CD14-positive monocyte (primary cell): ENCODE results near the gene FAIM2. TPM values are rescaled to one million over a fixed set of nuclear protein-coding genes. Genes with fewer than 3 reads are reported as not detected.

Experiments used
- DNase-seq, 3 donors: peaks; one replicate each; pipeline ENCODE4 v3.0.0-alpha.2; 2011 to 2022
- H2AFZ ChIP-seq: 2 replicates; pipeline ENCODE4 v1.6.0; 2012; ENCODE audit warnings: mild to moderate bottlenecking, low read depth, low read length, inconsistent platforms; ENCODE audit not compliant: insufficient read depth, poor library complexity, severe bottlenecking
- H3K27ac ChIP-seq, 2 donors: 1 replicate in 1 of 2; 2 replicates in 1 of 2; pipeline ENCODE4 v1.5.1; 2012 to 2013; ENCODE audit warnings: low read length in 2 of 2, control low read depth in 1 of 2, inconsistent platforms in 1 of 2, low read depth in 1 of 2, mild to moderate bottlenecking in 1 of 2
- H3K27me3 ChIP-seq, 2 donors: one replicate each; pipeline versions ENCODE4 v1.6.0 to v1.6.1; 2011 to 2013; ENCODE audit warnings: low read length in 2 of 2; ENCODE audit not compliant: control insufficient read depth in 2 of 2, insufficient read depth in 2 of 2
- H3K36me3 ChIP-seq, 2 donors: replicated peaks in 1 of 2; 1 replicate in 1 of 2; 2 replicates in 1 of 2; pipeline versions ENCODE4 v1.5.1 to v1.6.1; 2012 to 2013; ENCODE audit warnings: low read length in 2 of 2, control low read depth in 1 of 2, inconsistent platforms in 1 of 2, mild to moderate bottlenecking in 1 of 2; ENCODE audit not compliant: insufficient read depth in 2 of 2, control insufficient read depth in 1 of 2
- H3K4me1 ChIP-seq, 2 donors: 1 replicate in 1 of 2; 2 replicates in 1 of 2; pipeline versions ENCODE4 v1.5.1 to v1.6.1; 2012 to 2013; ENCODE audit warnings: low read length in 2 of 2, control low read depth in 1 of 2, inconsistent platforms in 1 of 2, mild to moderate bottlenecking in 1 of 2, moderate library complexity in 1 of 2; ENCODE audit not compliant: insufficient read depth in 2 of 2, control insufficient read depth in 1 of 2
- H3K4me2 ChIP-seq: replicated peaks from 2 replicates; pipeline ENCODE3; 2012; ENCODE audit warnings: low read length, moderate library complexity, mild to moderate bottlenecking; ENCODE audit not compliant: poor library complexity, severe bottlenecking; ENCODE audit errors: extremely low read depth
- H3K4me3 ChIP-seq, 3 experiments: fragments of 200-600 bp in 1 of 3; sonication (generic) in 1 of 3; replicated peaks in 1 of 3; 1 replicate in 2 of 3; 2 replicates in 1 of 3; pipeline ENCODE4 v1.5.1; 2011 to 2013; ENCODE audit warnings: low read length in 3 of 3, mild to moderate bottlenecking in 3 of 3, control low read depth in 2 of 3, low read depth in 2 of 3, inconsistent platforms in 1 of 3, moderate library complexity in 1 of 3
- H3K79me2 ChIP-seq: 2 replicates; pipeline ENCODE4 v1.6.0; 2012; ENCODE audit warnings: mild to moderate bottlenecking, control low read depth, inconsistent platforms, low read length, moderate library complexity; ENCODE audit not compliant: insufficient read depth
- H3K9ac ChIP-seq: 2 replicates; pipeline ENCODE4 v1.6.0; 2017; ENCODE audit warnings: low read length, mild to moderate bottlenecking; ENCODE audit not compliant: insufficient read depth, poor library complexity, severe bottlenecking
- H3K9me3 ChIP-seq, 2 donors: replicated peaks in 1 of 2; 1 replicate in 1 of 2; 2 replicates in 1 of 2; pipeline versions ENCODE4 v1.5.1 to v1.6.1; 2012 to 2013; ENCODE audit warnings: low read length in 2 of 2, control low read depth in 1 of 2; ENCODE audit not compliant: control insufficient read depth in 1 of 2, insufficient read depth in 1 of 2
- H4K20me1 ChIP-seq: 2 replicates; pipeline ENCODE4 v1.6.0; 2012; ENCODE audit warnings: mild to moderate bottlenecking, low read length, control low read depth, moderate library complexity; ENCODE audit not compliant: insufficient read depth
- H3K27ac Mint-ChIP-seq, 7 donors: one replicate each; pipeline ENCODE4 v1.8.0; 2020; ENCODE audit warnings: mild to moderate bottlenecking in 7 of 7, mixed read lengths in 7 of 7, moderate library complexity in 6 of 7, inconsistent platforms in 2 of 7
- H3K27me3 Mint-ChIP-seq, 3 donors: one replicate each; pipeline ENCODE4 v1.8.0; 2021 to 2022; ENCODE audit warnings: low read depth in 3 of 3, mild to moderate bottlenecking in 3 of 3, mixed read lengths in 3 of 3, moderate library complexity in 3 of 3, inconsistent platforms in 1 of 3
- H3K36me3 Mint-ChIP-seq, 2 donors: one replicate each; pipeline ENCODE4 v1.8.0; 2020; ENCODE audit warnings: mixed read lengths in 2 of 2, inconsistent platforms in 1 of 2, mild to moderate bottlenecking in 1 of 2
- H3K4me1 Mint-ChIP-seq: one replicate; pipeline ENCODE4 v1.8.0; 2020; ENCODE audit warnings: mild to moderate bottlenecking, mixed read lengths
- H3K4me3 Mint-ChIP-seq, 2 donors: one replicate each; pipeline ENCODE4 v1.8.0; 2020; ENCODE audit warnings: mild to moderate bottlenecking in 2 of 2, mixed read lengths in 2 of 2, moderate library complexity in 1 of 2
- H3K9me3 Mint-ChIP-seq, 7 donors: one replicate each; pipeline ENCODE4 v1.8.0; 2020 to 2022; ENCODE audit warnings: mixed read lengths in 7 of 7, mild to moderate bottlenecking in 6 of 7, moderate library complexity in 6 of 7, inconsistent platforms in 2 of 7
- CTCF ChIP-seq: fragments of 200-600 bp; IDR thresholded peaks from one replicate; pipeline ENCODE4 v1.8.0; 2022; ENCODE audit warnings: antibody characterized with exemption, mild to moderate bottlenecking
- WGBS: methylation state at CpG from one replicate; pipeline ENCODE4 v1.1.5; 2013; ENCODE audit warnings: missing lambda C conversion rate; ENCODE audit not compliant: insufficient coverage; 5-methylcytosine and 5-hydroxymethylcytosine counted together
- intact Hi-C, 2 donors: fragments of 100-400 bp; cut with micrococcal nuclease; formaldehyde crosslinking; loops; one replicate each; pipeline versions ENCODE4 v1.15.0 to v1.15.1; 2023
- polyA plus RNA-seq, 3 donors: library from polyadenylated mRNA; depleted of rRNA in 1 of 3; unstranded in 2 of 3; stranded (reverse) in 1 of 3; fragments of 300-500 nt in 2 of 3; fragments of >200 nt in 1 of 3; fragmentation: Illumina TruSeq in 2 of 3; gene quantifications; 1 replicate in 2 of 3; 2 replicates in 1 of 3; pipeline ENCODE4 v1.2.3, GENCODE V29; 2012 to 2021

The FAIM2 gene
- polyA plus RNA-seq, 3 donors = not detected

DNA sequence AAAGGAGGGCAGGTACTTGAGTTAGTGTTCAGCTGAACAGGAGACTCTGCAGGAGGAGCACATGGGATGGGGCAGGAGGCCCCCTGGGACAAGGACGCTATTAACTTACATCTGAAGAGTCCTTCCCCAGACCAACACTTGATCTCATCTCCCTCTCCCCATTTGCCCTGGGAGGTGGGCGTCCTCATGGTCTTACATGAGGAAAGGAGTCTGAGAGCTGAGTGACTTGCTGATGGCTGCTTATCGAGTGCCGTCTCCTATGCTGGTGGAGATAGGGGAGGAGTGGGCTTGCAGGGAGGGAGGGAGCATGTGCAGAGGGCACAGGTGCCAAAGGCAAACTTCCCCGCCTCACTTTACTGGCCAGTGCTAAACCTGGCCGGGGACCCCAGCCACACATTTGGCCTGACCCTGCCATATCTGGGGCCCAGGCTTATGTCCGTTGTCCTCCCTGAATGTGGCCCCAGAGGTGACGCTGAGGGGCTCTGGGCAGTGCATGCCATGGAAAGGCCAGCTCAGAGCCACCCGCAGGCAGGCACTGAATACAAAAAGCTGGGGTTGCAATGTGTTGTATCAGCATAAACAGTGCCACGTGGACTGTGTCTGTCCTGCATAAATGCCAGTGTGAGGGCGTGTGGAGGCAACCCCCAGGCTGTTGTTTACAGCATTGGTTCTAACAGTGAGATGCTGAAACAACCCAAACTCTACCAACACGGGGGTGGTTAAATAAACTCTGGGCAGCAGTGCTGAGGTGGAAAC lies 29.4 kb downstream of the FAIM2 start:
- Histone ChIP-seq H3K4me1 (no peaks in the 10 kb centered on the region), H4K20me1 (no peaks in the 10 kb centered on the region), H3K9me3 (peaks cover 0 to 5% of the 10 kb centered on the region in 2 donors), H3K79me2 (no peaks in the 10 kb centered on the region), H2AFZ (no peak overlapping the region), H3K27me3 (no peaks in the 10 kb centered on the region), H3K9ac (no peak overlapping the region), H3K27ac (no peak overlapping the region), H3K4me3 (no peak overlapping the region), H3K4me2 (no peak overlapping the region), H3K36me3 (no peaks in the 10 kb centered on the region)
- peaks cover 0 to 12% (median 2%) of the 10 kb centered on the region in 7 donors for H3K9me3 Mint-ChIP-seq
- DNase-seq = no peak
- 96% methylated on average over 9 of the region's 12 CpGs for WGBS
- no peaks in the 10 kb centered on the region for H3K4me1 Mint-ChIP-seq
- intact Hi-C loops = no loop called here
- no peak overlapping the region for H3K4me3 Mint-ChIP-seq
- no peaks in the 10 kb centered on the region for H3K36me3 Mint-ChIP-seq
- peaks cover 6 to 8% (median 7%) of the 10 kb centered on the region in 3 donors for H3K27me3 Mint-ChIP-seq
- no peak overlapping the region for H3K27ac Mint-ChIP-seq
- no peak for TF ChIP-seq CTCF

DNA sequence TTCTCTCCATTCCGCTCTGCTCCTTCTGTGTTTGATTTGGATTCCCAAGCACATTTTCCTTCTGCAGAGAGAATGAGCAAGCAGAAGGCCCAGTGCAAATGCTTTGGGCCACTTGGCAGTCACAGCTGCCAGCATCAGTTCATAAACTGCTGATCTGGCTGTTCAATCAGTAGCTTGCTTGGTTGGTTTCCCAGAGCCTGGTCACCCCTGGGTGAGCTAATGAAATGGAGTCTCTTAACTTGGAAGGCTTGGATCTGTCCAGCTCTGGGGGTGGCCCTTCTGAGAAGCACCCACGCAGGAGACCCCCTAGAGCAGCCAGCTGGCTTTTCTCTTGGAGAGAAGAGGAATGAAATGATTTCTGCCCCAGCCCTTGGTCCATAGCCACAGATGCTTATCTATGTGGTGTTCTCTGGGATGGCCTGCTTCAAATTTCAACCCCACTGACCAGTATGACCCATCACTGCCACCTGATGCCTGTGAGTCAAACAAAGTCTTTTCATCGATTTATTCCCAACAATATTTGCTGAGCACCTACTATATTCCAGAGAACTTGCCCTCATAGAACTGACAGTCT lies 30.3 kb downstream of the FAIM2 start:
- H3K79me2 ChIP-seq = no peaks in the 10 kb centered on the region
- no peak overlapping the region for H3K27ac ChIP-seq
- H3K36me3 Mint-ChIP-seq = no peaks in the 10 kb centered on the region
- no peaks in the 10 kb centered on the region for H4K20me1 ChIP-seq
- peaks cover 6 to 15% (median 12%) of the 10 kb centered on the region in 3 donors for H3K27me3 Mint-ChIP-seq
- TF ChIP-seq CTCF = no peak
- intact Hi-C loops = no loop called here
- H3K4me3 Mint-ChIP-seq = no peak overlapping the region
- H3K36me3 ChIP-seq = no peaks in the 10 kb centered on the region
- DNase-seq = no peak
- no peak overlapping the region for H3K9ac ChIP-seq
- no peaks in the 10 kb centered on the region for H3K27me3 ChIP-seq
- peaks cover 0 to 5% (median 1%) of the 10 kb centered on the region in 7 donors for H3K9me3 Mint-ChIP-seq
- no peak overlapping the region for H3K4me3 ChIP-seq
- no peak overlapping the region for H2AFZ ChIP-seq
- 100% methylated on average over 2 of the region's 3 CpGs for WGBS
- H3K9me3 ChIP-seq = no peaks in the 10 kb centered on the region
- H3K4me1 Mint-ChIP-seq = no peaks in the 10 kb centered on the region
- no peak overlapping the region for H3K27ac Mint-ChIP-seq
- H3K4me1 ChIP-seq = no peaks in the 10 kb centered on the region
- no peak overlapping the region for H3K4me2 ChIP-seq
